ENCODE data around the gene WNT8A.

GRCh38 chr5:138078006-138078643 lies 5.7 kb upstream of the WNT8A start:
- TF ChIP-seq CTCF (IDR thresholded peaks at IDR 0.05; ENCODE audit: low read depth, low read length) = no peak
- no peak for TF ChIP-seq POLR2A (IDR thresholded peaks at IDR 0.05; ENCODE audit: extremely low read depth, insufficient read length)
- no peak for TF ChIP-seq MYC (IDR thresholded peaks at IDR 0.05; ENCODE audit: low read depth, low read length)
- TF ChIP-seq, protein P1, sequence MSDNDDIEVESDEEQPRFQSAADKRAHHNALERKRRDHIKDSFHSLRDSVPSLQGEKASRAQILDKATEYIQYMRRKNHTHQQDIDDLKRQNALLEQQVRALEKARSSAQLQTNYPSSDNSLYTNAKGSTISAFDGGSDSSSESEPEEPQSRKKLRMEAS (IDR thresholded peaks at IDR 0.05; ENCODE audit: low read depth, low read length) = no peak
